ENCODE measurements around the gene CYB5R3. TPM values are rescaled to one million over a fixed set of nuclear protein-coding genes. Genes with fewer than 3 reads are reported as not detected.
A peak's percentile ranks its signal among the peaks of the same experiment; 100 is the strongest.
"Not testable (repeated sequence)": the region's sequence is repeated elsewhere in the genome, so short reads cannot be mapped to it uniquely, and the experiment has no call there.

CYB5R3 gene
- total and polyA plus RNA-seq, 2 donors (not counting 1 experiment from before 2014, with no cell fraction given) = 82.1 to 298 TPM

DNA sequence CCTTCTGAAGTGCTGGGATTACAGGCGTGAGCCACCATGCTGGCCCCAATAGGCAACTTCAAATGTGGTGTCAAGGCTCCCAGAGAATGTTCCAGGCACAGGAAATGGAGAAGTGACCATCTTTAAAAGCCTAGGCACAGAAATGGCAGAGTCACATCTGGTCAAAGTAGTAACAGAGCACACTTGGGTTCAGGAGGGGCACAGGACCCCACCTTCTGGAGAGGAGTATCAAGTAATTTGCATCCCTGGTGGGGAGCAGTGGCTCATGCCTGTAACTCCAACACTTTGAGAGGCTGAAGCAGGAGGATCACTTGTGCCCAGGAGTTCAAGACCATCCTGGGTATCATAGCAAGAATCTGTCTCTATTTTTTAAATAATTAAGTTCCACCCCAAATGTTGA is 66.2 kb downstream of the CYB5R3 start:
- Histone ChIP-seq H3K79me2 (ENCODE audit: control insufficient read depth, insufficient read depth, low read length) (peaks cover 2% of the 10 kb centered on the region), H3K4me1 (ENCODE audit: control insufficient read depth, extremely low read depth, insufficient read depth, low read length) (no peaks in the 10 kb centered on the region), H3K4me2 (ENCODE audit: extremely low read depth, insufficient read depth, low read length) (no peak overlapping the region), H3K27ac (ENCODE audit: insufficient read depth, low read length) (no peak overlapping the region), H3K9me3 (ENCODE audit: control insufficient read depth, insufficient read depth, low read depth, low read length) (no peaks in the 10 kb centered on the region), H4K20me1 (ENCODE audit: control insufficient read depth, extremely low read depth, insufficient read depth, low read length) (no peaks in the 10 kb centered on the region), H3K4me3 (replicated peaks in 1 of 4; ENCODE audit: control extremely low read depth in 1 of 4, insufficient read depth in 1 of 4, low read depth in 3 of 4, low read length in 4 of 4) (no peak overlapping the region), H3K36me3 (ENCODE audit: control insufficient read depth, insufficient read depth, low read length) (peaks cover 15% of the 10 kb centered on the region), H3K9ac (ENCODE audit: insufficient read depth, low read length) (no peak overlapping the region), H3K27me3 (ENCODE audit: control insufficient read depth, insufficient read depth, low read length) (no peaks in the 10 kb centered on the region), H2AFZ (ENCODE audit: low read length) (no peak overlapping the region)
- TF ChIP-seq, protein P1, sequence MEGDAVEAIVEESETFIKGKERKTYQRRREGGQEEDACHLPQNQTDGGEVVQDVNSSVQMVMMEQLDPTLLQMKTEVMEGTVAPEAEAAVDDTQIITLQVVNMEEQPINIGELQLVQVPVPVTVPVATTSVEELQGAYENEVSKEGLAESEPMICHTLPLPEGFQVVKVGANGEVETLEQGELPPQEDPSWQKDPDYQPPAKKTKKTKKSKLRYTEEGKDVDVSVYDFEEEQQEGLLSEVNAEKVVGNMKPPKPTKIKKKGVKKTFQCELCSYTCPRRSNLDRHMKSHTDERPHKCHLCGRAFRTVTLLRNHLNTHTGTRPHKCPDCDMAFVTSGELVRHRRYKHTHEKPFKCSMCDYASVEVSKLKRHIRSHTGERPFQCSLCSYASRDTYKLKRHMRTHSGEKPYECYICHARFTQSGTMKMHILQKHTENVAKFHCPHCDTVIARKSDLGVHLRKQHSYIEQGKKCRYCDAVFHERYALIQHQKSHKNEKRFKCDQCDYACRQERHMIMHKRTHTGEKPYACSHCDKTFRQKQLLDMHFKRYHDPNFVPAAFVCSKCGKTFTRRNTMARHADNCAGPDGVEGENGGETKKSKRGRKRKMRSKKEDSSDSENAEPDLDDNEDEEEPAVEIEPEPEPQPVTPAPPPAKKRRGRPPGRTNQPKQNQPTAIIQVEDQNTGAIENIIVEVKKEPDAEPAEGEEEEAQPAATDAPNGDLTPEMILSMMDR (conservative IDR thresholded peaks at IDR 0.05 in 1 of 2, IDR thresholded peaks at IDR 0.05 in 1 of 2; ENCODE audit: low read depth in 1 of 2, low read length in 2 of 2) = no peak
- no peak for TF ChIP-seq EZH2 (IDR thresholded peaks at IDR 0.05; ENCODE audit: low read length, missing control alignments)
- DNase-seq (ENCODE audit: low read depth in 2 of 2) = no peak

DNA sequence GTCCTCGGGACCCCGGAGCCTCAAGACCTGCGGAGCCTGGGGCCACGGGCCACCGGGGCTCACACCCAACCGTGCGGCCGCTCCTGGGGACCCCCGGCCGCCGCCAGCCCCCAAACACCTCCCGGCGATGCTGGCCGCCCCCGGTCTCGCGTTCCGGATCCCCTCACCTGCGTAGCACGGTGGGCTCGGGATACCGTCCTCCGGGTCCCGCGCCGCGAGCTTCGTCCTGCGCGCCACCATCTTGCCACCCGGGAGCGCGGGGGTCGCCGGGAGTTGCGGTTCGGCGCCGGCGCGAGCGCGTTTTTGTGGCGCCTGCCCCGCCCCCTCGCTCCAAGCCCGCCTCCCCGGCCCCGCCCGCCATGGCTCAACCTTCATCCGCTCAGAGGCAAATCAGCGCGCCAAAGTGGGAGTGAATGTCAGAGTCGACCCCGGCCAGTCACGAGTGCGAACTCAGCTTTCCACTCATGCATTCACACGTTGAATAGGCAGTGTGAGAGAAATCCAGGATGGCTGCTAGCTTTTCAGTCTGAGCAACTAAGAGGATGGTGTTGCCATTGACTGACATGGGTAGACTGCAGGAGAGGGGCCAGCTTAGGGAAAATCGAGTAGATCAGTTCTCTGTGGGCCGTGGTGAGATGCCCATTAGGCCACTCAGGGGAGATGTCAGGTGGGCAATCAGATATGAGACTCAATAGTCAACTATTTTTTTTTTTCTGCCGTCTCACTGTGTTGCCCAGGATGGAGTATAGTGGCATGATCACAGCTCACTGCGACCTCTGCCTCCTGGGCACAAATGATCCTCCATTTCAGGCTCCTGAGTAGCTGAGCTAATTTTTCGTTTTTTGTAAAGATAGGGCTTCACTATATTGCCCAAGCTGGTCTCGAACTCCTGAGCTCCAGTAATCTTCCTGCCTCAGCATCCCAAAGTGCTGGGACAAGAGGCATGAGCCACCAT is 67.2 kb downstream of the CYB5R3 start:
- Histone ChIP-seq H3K27ac (ENCODE audit: insufficient read depth, low read length) (no peak overlapping the region), H3K9ac (ENCODE audit: insufficient read depth, low read length) (peak overlapping the region; percentile 71), H3K27me3 (ENCODE audit: control insufficient read depth, insufficient read depth, low read length) (no peaks in the 10 kb centered on the region), H3K4me2 (ENCODE audit: extremely low read depth, insufficient read depth, low read length) (peak overlapping the region; percentile 35), H3K79me2 (ENCODE audit: control insufficient read depth, insufficient read depth, low read length) (peaks cover 2% of the 10 kb centered on the region), H3K36me3 (ENCODE audit: control insufficient read depth, insufficient read depth, low read length) (peaks cover 15% of the 10 kb centered on the region), H4K20me1 (ENCODE audit: control insufficient read depth, extremely low read depth, insufficient read depth, low read length) (no peaks in the 10 kb centered on the region), H2AFZ (ENCODE audit: low read length) (no peak overlapping the region), H3K9me3 (ENCODE audit: control insufficient read depth, insufficient read depth, low read depth, low read length) (no peaks in the 10 kb centered on the region), H3K4me1 (ENCODE audit: control insufficient read depth, extremely low read depth, insufficient read depth, low read length) (no peaks in the 10 kb centered on the region), H3K4me3 (replicated peaks in 1 of 4; ENCODE audit: control extremely low read depth in 1 of 4, insufficient read depth in 1 of 4, low read depth in 3 of 4, low read length in 4 of 4) (peak overlapping the region; percentile 64 to 76 (median 69))
- TF ChIP-seq, protein P1 (conservative IDR thresholded peaks at IDR 0.05 in 1 of 2, IDR thresholded peaks at IDR 0.05 in 1 of 2; ENCODE audit: low read depth in 1 of 2, low read length in 2 of 2) = no peak
- no peak for TF ChIP-seq EZH2 (IDR thresholded peaks at IDR 0.05; ENCODE audit: low read length, missing control alignments)
- DNase-seq (ENCODE audit: low read depth in 2 of 2) = peak; percentile 65 to 67

DNA sequence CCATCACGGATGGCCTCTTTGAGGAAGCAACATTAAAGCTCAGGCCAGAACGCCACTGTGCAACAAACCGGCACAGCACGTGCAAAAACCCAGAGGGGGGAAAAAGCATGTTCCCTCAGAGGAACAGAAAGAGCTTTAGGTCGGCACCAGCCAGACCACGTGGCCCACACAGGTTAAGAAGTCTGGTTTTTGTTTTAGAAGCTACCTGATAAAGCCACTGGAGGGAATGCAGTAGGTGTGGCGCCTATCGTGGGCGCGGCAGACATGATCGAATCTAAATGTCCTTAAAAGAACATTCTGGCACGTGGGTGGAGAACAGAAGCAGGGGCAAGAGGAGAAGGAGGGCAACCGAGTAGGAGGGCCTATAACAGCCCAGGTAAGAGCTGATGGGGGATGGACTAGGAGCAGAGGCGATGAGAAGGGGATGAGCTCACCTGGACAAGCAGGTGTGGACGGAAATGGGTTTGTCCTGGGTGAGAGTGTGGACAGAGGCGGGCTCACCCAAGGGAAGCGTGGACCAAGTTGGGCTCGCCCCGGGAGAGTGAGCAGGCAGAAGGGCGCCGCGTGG is 67.9 kb downstream of the CYB5R3 start:
- not testable (repeated sequence) for H3K9me3 ChIP-seq (ENCODE audit: control insufficient read depth, insufficient read depth, low read depth, low read length); H4K20me1 ChIP-seq (ENCODE audit: control insufficient read depth, extremely low read depth, insufficient read depth, low read length); H2AFZ ChIP-seq (ENCODE audit: low read length); H3K27me3 ChIP-seq (ENCODE audit: control insufficient read depth, insufficient read depth, low read length); H3K27ac ChIP-seq (ENCODE audit: insufficient read depth, low read length); DNase-seq (ENCODE audit: low read depth in 2 of 2); H3K4me1 ChIP-seq (ENCODE audit: control insufficient read depth, extremely low read depth, insufficient read depth, low read length); H3K79me2 ChIP-seq (ENCODE audit: control insufficient read depth, insufficient read depth, low read length)
- H3K4me3 ChIP-seq (replicated peaks in 1 of 4; ENCODE audit: control extremely low read depth in 1 of 4, insufficient read depth in 1 of 4, low read depth in 3 of 4, low read length in 4 of 4) = peak overlapping the region; percentile 64 to 76 (median 69)
- H3K36me3 ChIP-seq (ENCODE audit: control insufficient read depth, insufficient read depth, low read length) = peaks cover 10% of the 10 kb centered on the region
- H3K4me2 ChIP-seq (ENCODE audit: extremely low read depth, insufficient read depth, low read length) = peak overlapping the region; percentile 35
- peak overlapping the region; percentile 71 for H3K9ac ChIP-seq (ENCODE audit: insufficient read depth, low read length)

DNA sequence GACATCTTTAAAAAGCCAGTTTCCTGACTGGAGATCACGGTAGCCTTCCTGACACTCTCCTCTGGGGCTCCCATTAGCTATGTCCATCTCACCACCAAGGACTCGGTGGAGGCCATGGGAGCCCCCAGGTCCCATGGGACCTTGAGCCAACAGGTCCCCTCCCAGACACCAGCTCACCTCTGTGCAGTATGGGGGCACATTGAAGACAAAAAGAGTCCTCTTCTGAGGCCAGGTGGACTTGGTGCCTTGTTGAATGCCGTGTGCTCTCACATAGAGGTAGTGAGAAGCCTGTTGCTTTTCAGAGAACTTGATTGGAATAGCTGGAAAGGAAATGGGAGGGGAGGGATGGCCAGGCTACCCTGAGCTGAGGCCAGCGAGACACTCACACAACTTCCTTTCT is 69.2 kb downstream of the CYB5R3 start:
- H3K9ac ChIP-seq (ENCODE audit: insufficient read depth, low read length); H3K36me3 ChIP-seq (ENCODE audit: control insufficient read depth, insufficient read depth, low read length); H2AFZ ChIP-seq (ENCODE audit: low read length); H3K79me2 ChIP-seq (ENCODE audit: control insufficient read depth, insufficient read depth, low read length); H3K27ac ChIP-seq (ENCODE audit: insufficient read depth, low read length); H3K9me3 ChIP-seq (ENCODE audit: control insufficient read depth, insufficient read depth, low read depth, low read length); H3K4me3 ChIP-seq (replicated peaks in 1 of 4; ENCODE audit: control extremely low read depth in 1 of 4, insufficient read depth in 1 of 4, low read depth in 3 of 4, low read length in 4 of 4); H3K27me3 ChIP-seq (ENCODE audit: control insufficient read depth, insufficient read depth, low read length); DNase-seq (ENCODE audit: low read depth in 2 of 2); H3K4me2 ChIP-seq (ENCODE audit: extremely low read depth, insufficient read depth, low read length); H3K4me1 ChIP-seq (ENCODE audit: control insufficient read depth, extremely low read depth, insufficient read depth, low read length); H4K20me1 ChIP-seq (ENCODE audit: control insufficient read depth, extremely low read depth, insufficient read depth, low read length): not testable (repeated sequence)
